ENCODE measurements around the gene ADARB2.
"Not testable (repeated sequence)": the region's sequence is repeated elsewhere in the genome, so short reads cannot be mapped to it uniquely, and the experiment has no call there.

Gene ADARB2

DNA sequence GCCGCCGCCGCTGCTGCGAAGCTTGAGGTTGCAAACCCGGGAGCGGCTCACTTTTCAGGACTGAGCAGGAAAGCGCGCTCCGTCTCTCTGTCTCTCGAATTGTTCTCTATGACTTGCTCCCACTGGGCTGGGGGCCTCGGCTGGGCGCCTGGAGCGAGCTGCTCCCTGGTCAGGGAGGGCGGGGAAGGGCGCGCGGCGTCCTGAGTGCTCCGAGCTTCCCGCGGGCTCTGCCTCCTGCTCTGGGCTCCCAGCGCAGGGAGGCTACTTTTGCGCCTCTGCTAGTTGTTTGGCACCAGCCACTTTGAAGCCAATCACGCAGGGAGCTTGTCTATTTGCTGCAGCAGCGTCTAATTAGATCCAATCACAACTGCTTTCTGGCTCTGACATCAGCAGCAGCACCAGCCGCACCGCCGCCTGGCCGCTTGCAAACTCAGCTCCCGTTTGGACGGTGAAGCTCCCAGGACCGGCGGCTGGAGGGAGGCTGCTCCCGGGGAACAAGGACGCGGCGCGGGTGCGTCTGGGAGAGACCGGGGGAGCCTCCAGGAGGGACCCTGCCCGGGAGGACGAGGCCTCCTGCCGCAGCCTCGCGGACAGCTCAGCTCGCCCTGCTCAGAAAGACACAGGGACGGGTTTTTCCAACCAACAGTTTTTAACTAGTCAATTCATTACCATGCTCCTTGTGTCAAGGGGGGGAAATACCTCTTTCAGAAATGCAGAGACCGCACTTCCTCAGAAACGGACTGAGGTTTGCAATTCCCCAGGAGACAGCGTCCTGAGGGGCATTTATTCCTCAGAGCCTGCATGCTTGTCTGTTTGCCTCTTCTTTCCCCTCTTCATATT lies at the start of gene ADARB2:
Gene ADARB2 (minus strand): TSS at position 304 of the 840 bp plus-strand sequence.
- no peak within 1 kb of the TSS for H3K27ac ChIP-seq (ENCODE audit: low read depth, low read length)
- H3K36me3 ChIP-seq (ENCODE audit: insufficient read depth, low read length), result no peaks in the 10 kb centered on the region
- no peaks in the 10 kb centered on the region for H3K4me1 ChIP-seq (ENCODE audit: control insufficient read depth, insufficient read depth, low read length, unreplicated experiment)
- H2AFZ ChIP-seq (ENCODE audit: low read length, unreplicated experiment), result no peak within 1 kb of the TSS
- H3K79me2 ChIP-seq (ENCODE audit: control insufficient read depth, insufficient read depth, low read length, unreplicated experiment), result no peaks in the 10 kb centered on the region
- no peak within 1 kb of the TSS for H3K4me3 ChIP-seq (ENCODE audit: low read depth, low read length)
- H3K27me3 ChIP-seq (ENCODE audit: insufficient read depth, low read length), result peaks cover 34% of the 10 kb centered on the region

DNA sequence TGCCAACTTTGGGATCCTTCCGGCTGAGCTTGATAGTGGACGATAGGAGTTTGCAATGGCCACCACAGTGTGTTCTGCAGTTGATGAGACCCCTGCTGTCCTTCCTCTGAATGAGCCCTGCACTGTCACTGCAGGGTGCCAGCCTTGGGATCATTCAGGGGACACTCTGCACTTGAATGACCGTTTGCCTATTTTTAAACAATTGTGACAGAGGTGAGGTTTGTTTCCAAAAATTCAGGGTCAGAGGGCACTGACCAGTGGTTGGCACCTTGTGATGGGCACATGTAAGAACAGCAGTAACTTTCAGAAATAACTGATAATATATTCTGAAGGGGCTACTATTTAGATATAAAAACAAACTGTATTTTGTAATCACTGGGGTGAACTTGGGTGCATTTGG lies 48.5 kb upstream of the ADARB2 start:
- Histone ChIP-seq H3K79me2 (ENCODE audit: control insufficient read depth, insufficient read depth, low read length, unreplicated experiment) (no peaks in the 10 kb centered on the region), H3K4me1 (ENCODE audit: control insufficient read depth, insufficient read depth, low read length, unreplicated experiment) (no peaks in the 10 kb centered on the region), H3K4me3 (ENCODE audit: low read depth, low read length) (no peak overlapping the region), H3K27me3 (ENCODE audit: insufficient read depth, low read length) (no peaks in the 10 kb centered on the region), H3K27ac (ENCODE audit: low read depth, low read length) (no peak overlapping the region), H3K36me3 (ENCODE audit: insufficient read depth, low read length) (no peaks in the 10 kb centered on the region), H2AFZ (ENCODE audit: low read length, unreplicated experiment) (no peak overlapping the region)

DNA sequence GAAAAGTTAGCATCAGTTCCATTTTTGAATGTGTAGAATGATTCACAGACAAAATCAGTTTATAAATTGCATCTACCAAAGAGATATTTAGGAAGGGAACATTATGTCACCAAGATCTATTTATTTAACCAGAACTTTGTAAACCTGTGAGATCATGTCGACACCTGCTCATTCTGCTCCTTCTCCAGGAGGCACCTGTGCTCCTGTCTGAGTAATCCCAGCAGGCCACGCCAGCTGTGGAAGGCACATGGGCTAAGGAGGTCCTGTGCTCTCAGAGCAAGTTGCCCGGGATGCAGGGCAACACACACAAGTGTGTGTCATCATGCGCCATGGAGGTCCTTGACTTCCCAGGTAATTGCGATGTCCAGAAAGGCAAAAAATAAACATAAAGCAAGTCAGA lies 45.5 kb upstream of the ADARB2 start:
- Histone ChIP-seq H3K36me3 (ENCODE audit: insufficient read depth, low read length) (no peaks in the 10 kb centered on the region), H2AFZ (ENCODE audit: low read length, unreplicated experiment) (no peak overlapping the region), H3K4me1 (ENCODE audit: control insufficient read depth, insufficient read depth, low read length, unreplicated experiment) (no peaks in the 10 kb centered on the region), H3K79me2 (ENCODE audit: control insufficient read depth, insufficient read depth, low read length, unreplicated experiment) (no peaks in the 10 kb centered on the region), H3K27me3 (ENCODE audit: insufficient read depth, low read length) (no peaks in the 10 kb centered on the region), H3K4me3 (ENCODE audit: low read depth, low read length) (no peak overlapping the region), H3K27ac (ENCODE audit: low read depth, low read length) (no peak overlapping the region)

DNA sequence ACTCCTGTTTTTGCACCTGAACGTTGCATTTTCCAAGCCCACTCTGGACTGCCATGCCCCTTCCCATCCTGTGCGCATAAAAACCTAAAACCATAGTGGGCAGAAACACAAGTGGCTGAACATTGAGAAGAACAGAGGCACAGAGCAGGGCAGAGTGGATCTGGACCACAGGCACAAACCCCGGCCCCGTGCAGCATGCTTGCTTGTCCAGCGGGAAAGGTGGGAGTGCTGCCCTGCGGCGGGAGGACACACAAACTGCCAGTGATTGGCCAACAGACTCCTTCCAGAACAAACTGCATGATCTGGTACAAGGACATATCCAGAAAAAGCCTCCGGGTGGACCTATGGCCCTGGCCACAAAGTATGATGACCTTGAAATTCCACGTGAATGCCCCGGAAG lies 42.5 kb upstream of the ADARB2 start:
- H3K4me3 ChIP-seq (ENCODE audit: low read depth, low read length), result no peak overlapping the region
- no peaks in the 10 kb centered on the region for H3K27me3 ChIP-seq (ENCODE audit: insufficient read depth, low read length)
- no peaks in the 10 kb centered on the region for H3K79me2 ChIP-seq (ENCODE audit: control insufficient read depth, insufficient read depth, low read length, unreplicated experiment)
- no peaks in the 10 kb centered on the region for H3K4me1 ChIP-seq (ENCODE audit: control insufficient read depth, insufficient read depth, low read length, unreplicated experiment)
- H2AFZ ChIP-seq (ENCODE audit: low read length, unreplicated experiment), result no peak overlapping the region
- H3K27ac ChIP-seq (ENCODE audit: low read depth, low read length), result no peak overlapping the region
- H3K36me3 ChIP-seq (ENCODE audit: insufficient read depth, low read length), result no peaks in the 10 kb centered on the region

DNA sequence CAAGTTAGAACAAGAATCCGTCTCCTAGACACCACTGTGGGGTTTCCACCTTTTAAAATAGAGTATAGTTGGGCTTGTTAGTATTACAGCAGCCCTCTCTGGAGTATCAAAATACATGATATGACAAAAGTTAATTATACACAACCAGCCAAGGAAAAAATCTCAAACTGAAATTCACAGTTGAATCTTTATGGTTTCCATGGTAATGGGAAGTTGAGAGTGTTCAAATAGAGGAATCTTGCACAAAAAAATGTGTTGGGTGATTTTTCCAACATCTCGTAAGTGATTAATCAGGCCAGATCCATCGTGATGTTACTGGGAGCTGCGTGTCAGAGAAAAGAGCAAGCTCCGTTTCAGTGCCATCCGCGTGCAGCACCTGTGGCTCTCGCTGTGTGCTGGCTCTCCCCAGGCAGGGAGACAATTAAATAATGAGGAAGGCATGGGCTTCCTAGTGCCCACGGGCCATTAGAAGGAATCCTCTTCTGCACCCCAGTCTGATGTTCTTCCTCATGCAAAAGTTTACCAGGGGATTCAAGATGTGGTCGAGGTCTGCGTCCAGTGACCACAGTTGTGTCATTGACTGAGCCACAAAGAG lies 41.1 kb upstream of the ADARB2 start:
- Histone ChIP-seq H3K36me3 (ENCODE audit: insufficient read depth, low read length) (no peaks in the 10 kb centered on the region), H3K27ac (ENCODE audit: low read depth, low read length) (no peak overlapping the region), H3K79me2 (ENCODE audit: control insufficient read depth, insufficient read depth, low read length, unreplicated experiment) (no peaks in the 10 kb centered on the region), H3K4me1 (ENCODE audit: control insufficient read depth, insufficient read depth, low read length, unreplicated experiment) (no peaks in the 10 kb centered on the region), H3K27me3 (ENCODE audit: insufficient read depth, low read length) (no peaks in the 10 kb centered on the region), H2AFZ (ENCODE audit: low read length, unreplicated experiment) (no peak overlapping the region), H3K4me3 (ENCODE audit: low read depth, low read length) (no peak overlapping the region)

DNA sequence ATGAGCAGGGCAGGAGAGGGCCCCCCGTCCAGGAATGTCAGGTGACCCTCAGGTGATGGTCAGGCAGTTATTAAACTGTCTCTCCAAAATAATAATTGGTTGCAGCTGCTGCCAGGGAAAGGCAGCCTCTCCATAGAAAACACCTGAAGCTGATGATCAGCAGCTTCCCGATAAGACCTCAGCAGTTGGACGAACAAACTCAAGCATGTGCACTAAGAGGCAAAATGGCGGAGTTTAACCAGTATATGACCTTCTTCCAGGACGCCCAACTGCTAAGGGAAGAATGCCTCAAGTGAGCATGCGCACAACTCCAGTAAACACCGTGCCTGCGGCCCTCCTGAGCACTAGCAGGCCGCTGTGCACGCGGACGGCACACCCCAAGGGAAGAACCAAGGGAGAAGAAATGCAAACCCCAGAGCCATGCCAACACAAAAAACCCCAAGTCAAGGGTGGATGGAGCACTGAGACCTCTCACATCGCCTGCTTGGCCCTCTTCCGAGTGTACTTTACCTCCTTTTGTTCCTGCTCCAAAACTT lies 38.9 kb upstream of the ADARB2 start:
- H3K27ac ChIP-seq (ENCODE audit: low read depth, low read length), result no peak overlapping the region
- H3K36me3 ChIP-seq (ENCODE audit: insufficient read depth, low read length), result no peaks in the 10 kb centered on the region
- H2AFZ ChIP-seq (ENCODE audit: low read length, unreplicated experiment), result no peak overlapping the region
- no peak overlapping the region for H3K4me3 ChIP-seq (ENCODE audit: low read depth, low read length)
- H3K27me3 ChIP-seq (ENCODE audit: insufficient read depth, low read length), result no peaks in the 10 kb centered on the region
- no peaks in the 10 kb centered on the region for H3K4me1 ChIP-seq (ENCODE audit: control insufficient read depth, insufficient read depth, low read length, unreplicated experiment)
- no peaks in the 10 kb centered on the region for H3K79me2 ChIP-seq (ENCODE audit: control insufficient read depth, insufficient read depth, low read length, unreplicated experiment)

DNA sequence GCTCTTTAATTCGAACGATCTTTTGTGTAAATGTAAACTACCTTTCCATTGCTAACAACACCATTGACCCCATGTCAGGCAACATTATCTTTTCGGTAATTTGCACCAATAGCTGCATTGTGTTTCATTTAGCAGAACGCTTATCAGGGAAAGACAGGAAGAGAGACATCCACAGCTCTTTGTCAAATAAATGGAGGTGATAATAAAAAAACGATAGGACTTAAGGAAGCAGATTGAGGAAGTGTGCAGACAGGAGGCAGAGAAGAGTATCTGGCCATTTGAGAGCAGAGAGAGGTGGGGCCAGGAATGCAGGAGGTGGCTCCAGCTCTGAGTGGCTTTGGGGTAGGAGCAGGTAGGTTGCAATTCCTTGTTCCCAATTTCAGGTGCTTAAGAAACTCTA lies 37.5 kb upstream of the ADARB2 start:
- Histone ChIP-seq H3K36me3 (ENCODE audit: insufficient read depth, low read length) (no peaks in the 10 kb centered on the region), H3K27me3 (ENCODE audit: insufficient read depth, low read length) (no peaks in the 10 kb centered on the region), H3K4me1 (ENCODE audit: control insufficient read depth, insufficient read depth, low read length, unreplicated experiment) (no peaks in the 10 kb centered on the region), H3K27ac (ENCODE audit: low read depth, low read length) (no peak overlapping the region), H3K4me3 (ENCODE audit: low read depth, low read length) (no peak overlapping the region), H3K79me2 (ENCODE audit: control insufficient read depth, insufficient read depth, low read length, unreplicated experiment) (no peaks in the 10 kb centered on the region), H2AFZ (ENCODE audit: low read length, unreplicated experiment) (no peak overlapping the region)

DNA sequence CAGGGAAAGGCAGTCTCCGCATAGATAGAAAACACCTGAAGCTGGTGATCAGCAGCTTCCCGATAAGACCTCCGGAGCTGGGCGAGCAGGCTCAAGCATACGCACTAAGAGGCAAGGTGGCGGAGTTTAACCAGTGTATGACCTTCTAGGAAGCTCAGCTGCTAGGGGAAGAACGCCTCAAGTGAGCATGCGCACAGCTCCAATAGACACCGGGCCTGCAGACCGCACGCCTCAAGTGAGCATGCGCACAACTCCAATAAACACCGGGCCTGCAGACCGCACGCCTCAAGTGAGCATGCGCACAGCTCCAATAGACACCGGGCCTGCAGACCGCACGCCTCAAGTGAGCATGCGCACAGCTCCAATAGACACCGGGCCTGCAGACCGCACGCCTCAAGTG lies 35.9 kb upstream of the ADARB2 start:
- not testable (repeated sequence) for H3K27me3 ChIP-seq (ENCODE audit: insufficient read depth, low read length); H3K79me2 ChIP-seq (ENCODE audit: control insufficient read depth, insufficient read depth, low read length, unreplicated experiment); H2AFZ ChIP-seq (ENCODE audit: low read length, unreplicated experiment); H3K4me1 ChIP-seq (ENCODE audit: control insufficient read depth, insufficient read depth, low read length, unreplicated experiment); H3K27ac ChIP-seq (ENCODE audit: low read depth, low read length); H3K4me3 ChIP-seq (ENCODE audit: low read depth, low read length); H3K36me3 ChIP-seq (ENCODE audit: insufficient read depth, low read length)

DNA sequence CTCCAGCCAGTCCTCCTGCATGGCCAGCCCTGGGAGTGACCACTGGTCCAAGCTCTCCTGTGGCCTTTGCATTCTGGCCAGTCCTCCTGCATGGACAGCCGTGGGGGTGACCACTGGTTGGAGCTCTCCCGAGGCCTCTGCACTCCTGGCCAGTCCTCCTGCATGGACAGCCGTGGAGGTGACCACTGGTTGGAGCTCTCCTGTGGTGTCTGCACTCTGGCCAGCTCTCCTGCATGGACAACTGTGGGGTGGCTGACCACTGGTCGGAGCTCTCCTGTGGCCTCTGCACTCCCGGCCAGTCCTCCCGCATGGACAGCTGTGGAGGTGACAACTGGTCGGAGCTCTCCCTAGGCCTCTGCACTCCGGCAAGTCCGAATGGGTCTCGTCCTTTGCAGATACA lies 28.7 kb upstream of the ADARB2 start:
- Histone ChIP-seq H3K27ac (ENCODE audit: low read depth, low read length) (no peak overlapping the region), H3K79me2 (ENCODE audit: control insufficient read depth, insufficient read depth, low read length, unreplicated experiment) (no peaks in the 10 kb centered on the region), H3K4me1 (ENCODE audit: control insufficient read depth, insufficient read depth, low read length, unreplicated experiment) (no peaks in the 10 kb centered on the region), H3K4me3 (ENCODE audit: low read depth, low read length) (no peak overlapping the region), H2AFZ (ENCODE audit: low read length, unreplicated experiment) (no peak overlapping the region), H3K27me3 (ENCODE audit: insufficient read depth, low read length) (no peaks in the 10 kb centered on the region), H3K36me3 (ENCODE audit: insufficient read depth, low read length) (no peaks in the 10 kb centered on the region)

DNA sequence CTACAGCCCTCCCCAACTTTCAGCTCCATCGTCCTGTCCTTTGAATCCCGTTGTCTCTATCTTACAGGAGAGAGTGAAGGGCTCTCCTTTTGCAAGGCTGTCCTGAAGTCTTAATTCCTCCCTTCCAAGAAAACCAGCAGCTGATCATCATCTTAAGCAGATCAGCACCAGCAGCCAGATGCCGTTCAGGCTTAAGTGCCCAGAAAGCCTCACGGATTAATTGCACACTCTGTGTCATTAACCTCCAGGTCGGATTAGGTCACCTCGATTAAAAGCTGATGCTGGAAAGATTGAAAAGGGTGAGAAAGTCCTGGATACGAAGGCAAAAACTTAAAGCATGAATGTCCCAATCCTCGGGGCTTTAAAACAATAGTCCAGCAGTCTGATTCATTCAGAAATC lies 24.8 kb upstream of the ADARB2 start:
- no peak overlapping the region for H2AFZ ChIP-seq (ENCODE audit: low read length, unreplicated experiment)
- no peaks in the 10 kb centered on the region for H3K4me1 ChIP-seq (ENCODE audit: control insufficient read depth, insufficient read depth, low read length, unreplicated experiment)
- H3K79me2 ChIP-seq (ENCODE audit: control insufficient read depth, insufficient read depth, low read length, unreplicated experiment), result no peaks in the 10 kb centered on the region
- H3K27ac ChIP-seq (ENCODE audit: low read depth, low read length), result no peak overlapping the region
- H3K27me3 ChIP-seq (ENCODE audit: insufficient read depth, low read length), result no peaks in the 10 kb centered on the region
- no peak overlapping the region for H3K4me3 ChIP-seq (ENCODE audit: low read depth, low read length)
- no peaks in the 10 kb centered on the region for H3K36me3 ChIP-seq (ENCODE audit: insufficient read depth, low read length)
